Transverse colon (tissue), 4 donors: ENCODE measurements around the gene IL19. TPM values are rescaled to one million over a fixed set of nuclear protein-coding genes. Genes with fewer than 3 reads are reported as not detected.

ENCODE experiments used
- DNase-seq: peaks from one replicate; pipeline ENCODE4 v3.0.0-alpha.2; 2019
- H3K27ac ChIP-seq, 4 donors: fragments of 200-600 bp; sonication (generic); 2 replicates each; pipeline ENCODE4 v1.5.1; 2016 to 2018; ENCODE audit warnings: inconsistent platforms in 4 of 4
- H3K27me3 ChIP-seq: fragments of 200-600 bp; sonication (generic); 2 replicates; pipeline ENCODE4 v1.5.1; 2017; ENCODE audit warnings: inconsistent platforms
- H3K36me3 ChIP-seq, 4 donors: fragments of 200-600 bp; sonication (generic); 2 replicates each; pipeline ENCODE4 v1.5.1; 2017 to 2019; ENCODE audit warnings: inconsistent platforms in 4 of 4
- H3K4me1 ChIP-seq, 4 donors: fragments of 200-600 bp; sonication (generic); 2 replicates each; pipeline ENCODE4 v1.5.1; 2017 to 2020; ENCODE audit warnings: inconsistent platforms in 4 of 4
- H3K4me3 ChIP-seq, 4 donors: fragments of 200-600 bp; sonication (generic); 1 replicate in 1 of 4; 2 replicates in 3 of 4; pipeline versions ENCODE4 v1.5.1 to v1.6.1; 2017 to 2019; ENCODE audit warnings: inconsistent platforms in 4 of 4
- H3K9me3 ChIP-seq, 2 donors: fragments of 200-600 bp; sonication (generic); 2 replicates each; pipeline ENCODE4 v1.5.1; 2017 to 2019; ENCODE audit warnings: inconsistent platforms in 2 of 2
- EP300 ChIP-seq: sonication (generic); formaldehyde crosslinking; IDR thresholded peaks from one replicate; pipeline ENCODE4 v1.6.1; 2017; ENCODE audit warnings: antibody characterized with exemption, low read depth
- POLR2A ChIP-seq: fragments of 450-650 bp; IDR thresholded peaks from one replicate; pipeline ENCODE4 v1.6.1; 2016; ENCODE audit warnings: antibody characterized with exemption, mild to moderate bottlenecking, moderate library complexity
- POLR2AphosphoS5 ChIP-seq, 3 donors: sonication (generic); formaldehyde crosslinking; IDR thresholded peaks; one replicate each; pipeline ENCODE4 v1.6.1; 2016; ENCODE audit warnings: antibody characterized with exemption in 3 of 3
- WGBS, 2 donors: methylation state at CpG; one replicate each; pipeline ENCODE4 v1.1.5; 2018; ENCODE audit warnings: low coverage in 1 of 2; 5-methylcytosine and 5-hydroxymethylcytosine counted together
- in situ Hi-C, 4 donors: fragments of 200-750 bp; cut with MboI; loops; one replicate each; pipeline versions ENCODE4 v1.15.0 to v1.15.1; 2017; ENCODE audit warnings: low sequenced_read_pairs in 3 of 4, low pct_ligation_motif_present in 1 of 4, low pct_unique_long_range_greater_than_20kb in 1 of 4
- intact Hi-C: fragments of 100-400 bp; cut with DNase I; formaldehyde crosslinking; loops from one replicate; pipeline ENCODE4 v1.15.1; 2023; ENCODE audit warnings: low total_unique reads
- total RNA-seq, 4 donors: library from RNA; depleted of rRNA; stranded (reverse); fragments of >200 nt; gene quantifications; one replicate each; pipeline ENCODE4 v1.1.0, GENCODE V29; 2016
- TF ChIP-seq, protein P1 (sequence below), 5 experiments: fragments of 200-600 bp in 3 of 5; fragments of 450-650 bp in 2 of 5; sonication (generic) in 3 of 5; IDR thresholded peaks; 1 replicate in 2 of 5; 2 replicates in 3 of 5; pipeline ENCODE4 v1.5.1; 2016 to 2017; ENCODE audit warnings: antibody characterized with exemption in 5 of 5, inconsistent platforms in 3 of 5, mild to moderate bottlenecking in 2 of 5, moderate library complexity in 1 of 5

The IL19 gene
- total RNA-seq, 4 donors from 2014 or later = not detected

- TF ChIP-seq, protein P1, sequence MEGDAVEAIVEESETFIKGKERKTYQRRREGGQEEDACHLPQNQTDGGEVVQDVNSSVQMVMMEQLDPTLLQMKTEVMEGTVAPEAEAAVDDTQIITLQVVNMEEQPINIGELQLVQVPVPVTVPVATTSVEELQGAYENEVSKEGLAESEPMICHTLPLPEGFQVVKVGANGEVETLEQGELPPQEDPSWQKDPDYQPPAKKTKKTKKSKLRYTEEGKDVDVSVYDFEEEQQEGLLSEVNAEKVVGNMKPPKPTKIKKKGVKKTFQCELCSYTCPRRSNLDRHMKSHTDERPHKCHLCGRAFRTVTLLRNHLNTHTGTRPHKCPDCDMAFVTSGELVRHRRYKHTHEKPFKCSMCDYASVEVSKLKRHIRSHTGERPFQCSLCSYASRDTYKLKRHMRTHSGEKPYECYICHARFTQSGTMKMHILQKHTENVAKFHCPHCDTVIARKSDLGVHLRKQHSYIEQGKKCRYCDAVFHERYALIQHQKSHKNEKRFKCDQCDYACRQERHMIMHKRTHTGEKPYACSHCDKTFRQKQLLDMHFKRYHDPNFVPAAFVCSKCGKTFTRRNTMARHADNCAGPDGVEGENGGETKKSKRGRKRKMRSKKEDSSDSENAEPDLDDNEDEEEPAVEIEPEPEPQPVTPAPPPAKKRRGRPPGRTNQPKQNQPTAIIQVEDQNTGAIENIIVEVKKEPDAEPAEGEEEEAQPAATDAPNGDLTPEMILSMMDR (IDR thresholded peaks at IDR 0.05) = no peak
- TF ChIP-seq POLR2A = no peak
- no peak for TF ChIP-seq EP300
- TF ChIP-seq POLR2AphosphoS5 (IDR thresholded peaks at IDR 0.05) = no peak
- 91 to 100% methylated on average over 1 to 4 of the region's 4 CpGs for WGBS, 2 donors
- no peaks in the 10 kb centered on the region for H3K4me1 ChIP-seq
- no peak overlapping the region for H3K27ac ChIP-seq
- no peaks in the 10 kb centered on the region for H3K36me3 ChIP-seq
- H3K9me3 ChIP-seq = no peaks in the 10 kb centered on the region
- intact Hi-C loops = no loop called here
- in situ Hi-C loops = no loop called here
- no peak overlapping the region for H3K4me3 ChIP-seq
- no peak for DNase-seq
- H3K27me3 ChIP-seq = no peaks in the 10 kb centered on the region
Measured at GRCh38 chr1:206843626-206844025, 73.1 kb downstream of the IL19 start.

DNA sequence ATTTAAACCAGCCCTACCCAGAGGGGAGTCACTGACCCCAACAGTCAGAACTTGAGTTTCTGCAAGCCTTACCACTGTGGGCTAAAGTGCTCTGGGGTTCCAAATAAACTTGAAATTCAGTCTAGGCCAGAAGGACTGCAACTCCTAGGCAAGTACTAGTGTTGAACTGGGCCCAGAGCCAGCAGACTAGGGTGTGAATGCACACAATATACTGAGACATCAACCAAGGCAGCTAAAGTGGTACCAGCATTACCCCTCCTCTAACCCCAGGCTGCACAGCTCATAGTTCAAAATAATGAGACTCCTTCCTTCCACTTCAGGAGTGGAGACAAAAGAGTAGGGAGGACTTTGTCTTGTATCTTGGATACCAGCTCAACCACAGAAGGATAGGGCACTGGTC is 75.9 kb downstream of the IL19 start:
- Histone ChIP-seq H3K4me3 (no peak overlapping the region), H3K4me1 (no peaks in the 10 kb centered on the region), H3K36me3 (no peaks in the 10 kb centered on the region), H3K27me3 (no peaks in the 10 kb centered on the region), H3K27ac (no peak overlapping the region), H3K9me3 (no peaks in the 10 kb centered on the region)
- DNase-seq = no peak
- intact Hi-C loops (no loop called here), in situ Hi-C loops (no loop called here)
- no peak for TF ChIP-seq EP300
- TF ChIP-seq, protein P1 (IDR thresholded peaks at IDR 0.05) = no peak
- TF ChIP-seq POLR2AphosphoS5 (IDR thresholded peaks at IDR 0.05) = no peak
- TF ChIP-seq POLR2A = no peak

- in situ Hi-C loops = no loop called here
Measured at GRCh38 chr1:206847337-206847834, 76.8 kb downstream of the IL19 start.

DNA sequence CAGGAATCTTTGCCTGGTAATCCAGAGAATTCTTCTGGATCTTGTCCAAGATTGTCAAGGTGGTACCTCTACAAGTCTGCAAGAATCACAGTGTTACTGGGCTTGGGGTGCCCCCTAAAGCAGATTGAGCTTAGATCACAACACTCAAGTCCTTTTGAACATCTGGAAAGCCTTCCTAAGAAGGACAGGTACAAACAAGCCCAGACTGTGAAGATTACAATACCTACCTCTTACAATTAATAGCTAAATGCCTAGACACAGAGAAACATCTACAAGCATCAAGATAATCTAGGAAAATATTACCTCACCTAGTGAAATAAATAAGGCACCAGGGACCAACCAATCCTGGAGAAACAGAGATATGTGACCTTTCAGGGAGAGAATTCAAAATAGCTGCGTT is 77.4 kb downstream of the IL19 start:
- in situ Hi-C loops (no loop called here), intact Hi-C loops (no loop called here)
- Histone ChIP-seq H3K9me3 (peaks cover 0 to 5% of the 10 kb centered on the region in 2 donors), H3K4me3 (no peak overlapping the region), H3K36me3 (no peaks in the 10 kb centered on the region), H3K27ac (no peak overlapping the region), H3K4me1 (no peaks in the 10 kb centered on the region), H3K27me3 (no peaks in the 10 kb centered on the region)
- TF ChIP-seq POLR2AphosphoS5 (IDR thresholded peaks at IDR 0.05) = no peak
- TF ChIP-seq POLR2A = no peak
- no peak for DNase-seq
- 93 to 100% methylated on average over 1 of the region's 1 CpG for WGBS, 2 donors

More at GRCh38 chr1:206847337-206847834, 76.8 kb downstream of the IL19 start:
- peaks cover 0 to 1% of the 10 kb centered on the region in 2 donors for H3K9me3 ChIP-seq
- no peak overlapping the region for H3K27ac ChIP-seq
- TF ChIP-seq, protein P1 (IDR thresholded peaks at IDR 0.05) = no peak
- TF ChIP-seq POLR2AphosphoS5 (IDR thresholded peaks at IDR 0.05) (no peak), EP300 (no peak), POLR2A (no peak)
- 98% methylated on average over 3 of the region's 3 CpGs; no CpG with 5 or more reads in 1 of the 2 donors for WGBS, 2 donors
- intact Hi-C loops = no loop called here
- H3K4me3 ChIP-seq = no peak overlapping the region
- no peaks in the 10 kb centered on the region for H3K4me1 ChIP-seq
- no peaks in the 10 kb centered on the region for H3K27me3 ChIP-seq
- no peak for DNase-seq
- no peaks in the 10 kb centered on the region for H3K36me3 ChIP-seq

GRCh38 chr1:206850401-206850800 is 79.8 kb downstream of the IL19 start:
- DNase-seq = no peak
- Histone ChIP-seq H3K9me3 (peaks cover 0 to 5% of the 10 kb centered on the region in 2 donors), H3K4me1 (no peaks in the 10 kb centered on the region), H3K27ac (no peak overlapping the region), H3K36me3 (no peaks in the 10 kb centered on the region), H3K4me3 (no peak overlapping the region), H3K27me3 (no peaks in the 10 kb centered on the region)
- intact Hi-C loops (no loop called here), in situ Hi-C loops (no loop called here)
- 67 to 75% methylated on average over 2 of the region's 2 CpGs for WGBS, 2 donors
- TF ChIP-seq POLR2AphosphoS5 (IDR thresholded peaks at IDR 0.05) = no peak
- TF ChIP-seq POLR2A = no peak
- TF ChIP-seq EP300 = no peak
- TF ChIP-seq, protein P1 (IDR thresholded peaks at IDR 0.05) = no peak
